H1 (cell line): ENCODE measurements around the gene TSKS. TPM values are rescaled to one million over a fixed set of nuclear protein-coding genes. Genes with fewer than 3 reads are reported as not detected.

Experiments
- CHD7 ChIP-seq: fragments of 300-600 bp; sonication (generic); IDR thresholded peaks from 2 replicates; pipeline ENCODE4 v1.7.1; 2012; ENCODE audit warnings: low read length, moderate library complexity, mild to moderate bottlenecking, inconsistent platforms; ENCODE audit not compliant: insufficient replicate concordance
- KDM5A ChIP-seq: fragments of 200-600 bp; IDR thresholded peaks from 2 replicates; pipeline ENCODE4 v1.7.1; 2012; ENCODE audit warnings: mild to moderate bottlenecking, low read length, inconsistent platforms, mixed read lengths
- NANOG ChIP-seq: IDR thresholded peaks from 2 replicates; pipeline ENCODE4 v1.6.1; 2011; ENCODE audit warnings: low read length, low read depth, mild to moderate bottlenecking, inconsistent platforms; ENCODE audit not compliant: insufficient read depth, poor library complexity, severe bottlenecking
- TCF12 ChIP-seq: IDR thresholded peaks from 2 replicates; pipeline ENCODE4 v1.6.1; 2011; ENCODE audit warnings: low read depth, mild to moderate bottlenecking, low read length
- polyA plus RNA-seq, 7 experiments: library from polyadenylated mRNA; depleted of rRNA in 3 of 7; stranded (reverse) in 5 of 7; unstranded in 2 of 7; fragments of >200 nt in 5 of 7; fragments of 200-250 nt in 2 of 7; gene quantifications; 1 replicate in 5 of 7; 2 replicates in 1 of 7; 4 replicates in 1 of 7; pipeline versions ENCODE4 v1.2.1 to v1.2.3, GENCODE V29; 2011 to 2013; ENCODE audit warnings: missing spikeins in 2 of 7, mixed read lengths in 2 of 7
- total RNA-seq: library from RNA; stranded (reverse); fragmentation: NEBNext Ultra II Directional; extraction: Animal tissue kit (Norgen Biotek cat#: 25700); gene quantifications from 2 replicates; pipeline ENCODE4 v1.2.1, GENCODE V29; 2021

The TSKS gene
- total and polyA plus RNA-seq, 2 of the 8 experiments (the other 6 are each of a cell fraction or from before 2014, with no cell fraction given): 0.21 TPM; not detected in 1

GRCh38 chr19:49738268-49738667 lies 24.8 kb downstream of the TSKS start (continued):
- TF ChIP-seq NANOG: no peak
- no peak for TF ChIP-seq KDM5A
- no peak for TF ChIP-seq TCF12
- TF ChIP-seq CHD7: no peak
